GM19193 (cell line): ENCODE data around the gene TCIRG1.

Experiments used
- POLR2A ChIP-seq: IDR thresholded peaks from 4 replicates; pipeline ENCODE4 v1.6.1; 2011; ENCODE audit not compliant: insufficient read depth, insufficient read length; ENCODE audit errors: extremely low read depth

TCIRG1 gene

GRCh38 chr11:68074584-68075352, 35.9 kb downstream of the TCIRG1 start:
- no peak for TF ChIP-seq POLR2A

- TF ChIP-seq POLR2A, result no peak
Observed at GRCh38 chr11:68076371-68077042, 37.7 kb downstream of the TCIRG1 start.

- TF ChIP-seq POLR2A, result no peak
Observed at GRCh38 chr11:68077617-68078582, 39.1 kb downstream of the TCIRG1 start.

GRCh38 chr11:68080860-68081259, 42.0 kb downstream of the TCIRG1 start:
- TF ChIP-seq POLR2A, result no peak

- no peak for TF ChIP-seq POLR2A
Observed at GRCh38 chr11:68081691-68082090, 42.9 kb downstream of the TCIRG1 start.

- no peak for TF ChIP-seq POLR2A
Observed at GRCh38 chr11:68082481-68082880, 43.7 kb downstream of the TCIRG1 start.

GRCh38 chr11:68083517-68083916, 44.7 kb downstream of the TCIRG1 start:
- TF ChIP-seq POLR2A, result no peak

GRCh38 chr11:68089679-68090078, 50.9 kb downstream of the TCIRG1 start:
- TF ChIP-seq POLR2A, result no peak

- no peak for TF ChIP-seq POLR2A
Observed at GRCh38 chr11:68090287-68090686, 51.5 kb downstream of the TCIRG1 start.

GRCh38 chr11:68090706-68091105, 51.9 kb downstream of the TCIRG1 start:
- no peak for TF ChIP-seq POLR2A

- no peak for TF ChIP-seq POLR2A
Observed at GRCh38 chr11:68092411-68092810, 53.6 kb downstream of the TCIRG1 start.

GRCh38 chr11:68093565-68093964, 54.7 kb downstream of the TCIRG1 start:
- no peak for TF ChIP-seq POLR2A

GRCh38 chr11:68096962-68097361, 58.1 kb downstream of the TCIRG1 start:
- no peak for TF ChIP-seq POLR2A

- no peak for TF ChIP-seq POLR2A
Observed at GRCh38 chr11:68099057-68099456, 60.2 kb downstream of the TCIRG1 start.
